ENCODE results near the gene SAP130. TPM values are rescaled to one million over a fixed set of nuclear protein-coding genes. Genes with fewer than 3 reads are reported as not detected.

SAP130 gene
- total and polyA plus RNA-seq, 2 of the 8 experiments (the other 6 are each of a cell fraction or from before 2014, with no cell fraction given) = 51.4 to 54.3 TPM

GRCh38 chr2:127995725-127996124 lies 32.1 kb downstream of the SAP130 start:
- Histone ChIP-seq H3K4me1 (replicated peaks in 1 of 4; ENCODE audit: control insufficient read depth in 3 of 4, insufficient read depth in 4 of 4, low read length in 3 of 4) (no peaks in the 10 kb centered on the region), H4K8ac (ENCODE audit: extremely low read depth, insufficient read depth, low read length) (no peak overlapping the region), H3K4me3 (ENCODE audit: extremely low read depth in 1 of 4, insufficient read depth in 2 of 4, low read depth in 3 of 4, low read length in 4 of 4) (no peak overlapping the region), H3K56ac (replicated peaks; ENCODE audit: insufficient read length, low read depth, low read length) (no peak overlapping the region), H3K9ac (replicated peaks in 1 of 4; ENCODE audit: extremely low read depth in 1 of 4, low read depth in 3 of 4, low read length in 3 of 4) (no peak overlapping the region), H3K23me2 (ENCODE audit: low read depth, low read length) (no peaks in the 10 kb centered on the region), H4K5ac (ENCODE audit: insufficient read length, low read depth, low read length) (no peak overlapping the region), H4K20me1 (replicated peaks in 1 of 2; ENCODE audit: control insufficient read depth in 1 of 2, insufficient read depth in 2 of 2, low read length in 2 of 2) (no peaks in the 10 kb centered on the region), H2BK120ac (replicated peaks; ENCODE audit: low read depth, low read length) (no peak overlapping the region), H3K4me2 (ENCODE audit: insufficient read depth in 1 of 2, low read depth in 2 of 2, low read length in 2 of 2) (no peak overlapping the region), H3K79me1 (ENCODE audit: low read depth, low read length) (no peaks in the 10 kb centered on the region), H3K18ac (ENCODE audit: extremely low read depth, low read length) (no peak overlapping the region), H3K23ac (ENCODE audit: insufficient read length) (no peak overlapping the region), H3K79me2 (ENCODE audit: control insufficient read depth in 1 of 2, insufficient read depth in 2 of 2, low read length in 2 of 2) (no peaks in the 10 kb centered on the region), H3K4ac (replicated peaks; ENCODE audit: insufficient read length, low read depth, low read length) (no peak overlapping the region), H3K9me3 (ENCODE audit: insufficient read depth in 2 of 2, low read depth in 1 of 2, low read length in 1 of 2) (no peaks in the 10 kb centered on the region), H3K36me3 (ENCODE audit: control insufficient read depth in 2 of 4, insufficient read depth in 4 of 4, low read length in 3 of 4) (peaks cover 33 to 72% (median 44%) of the 10 kb centered on the region in 4 experiments), H2AK5ac (ENCODE audit: low read depth, low read length) (no peak overlapping the region), H2BK20ac (ENCODE audit: low read length) (no peak overlapping the region), H3K14ac (ENCODE audit: insufficient read length) (no peak overlapping the region), H2AFZ (ENCODE audit: low read length) (no peak overlapping the region), H2BK12ac (ENCODE audit: low read depth, low read length) (no peak overlapping the region), H3K27ac (ENCODE audit: low read depth, low read length) (no peak overlapping the region), H2BK15ac (ENCODE audit: low read length) (no peak overlapping the region), H3K27me3 (replicated peaks in 1 of 4; ENCODE audit: control insufficient read depth in 3 of 4, extremely low read depth in 1 of 4, insufficient read depth in 3 of 4, low read length in 3 of 4) (no peaks in the 10 kb centered on the region), H4K91ac (replicated peaks; ENCODE audit: insufficient read length, low read length) (no peak overlapping the region), H2BK5ac (ENCODE audit: low read depth, low read length) (no peak overlapping the region)
- DNase-seq (ENCODE audit: low read depth in 1 of 2, low spot score in 2 of 2) (no peak), FAIRE-seq (no peak)
- POLR2A ChIA-PET (ENCODE audit: partially characterized antibody) = interaction anchor here (0.7 kb wide), 1 partner anchor 189 kb away, joined by 3 read pairs; no protein-coding TSS in a partner anchor
- CTCF ChIA-PET (ENCODE audit: partially characterized antibody) = interaction anchor here (1.3 kb wide), 1 partner anchor 94 kb away, joined by 3 read pairs; no protein-coding TSS in a partner anchor
- 93% methylated on average over 7 of the region's 7 CpGs; no CpG with 5 or more reads in 1 of the 2 experiments for WGBS, 2 experiments (ENCODE audit: extremely low coverage in 1 of 2, insufficient coverage in 1 of 2, insufficient read length in 1 of 2, insufficient replicate concordance in 2 of 2, low coverage in 1 of 2, low lambda C conversion rate in 2 of 2, missing lambda C conversion rate in 1 of 2)
- no peak for TF ChIP-seq POLR2AphosphoS5 (IDR thresholded peaks at IDR 0.05; ENCODE audit: low read depth, low read length)
- no peak for TF ChIP-seq CBX8 (IDR thresholded peaks at IDR 0.05; ENCODE audit: borderline replicate concordance, low read depth, low read length)
- no peak for TF ChIP-seq PHF8 (conservative IDR thresholded peaks at IDR 0.05; ENCODE audit: low read depth, low read length)
- TF ChIP-seq TEAD4 (IDR thresholded peaks at IDR 0.05; ENCODE audit: low read depth, low read length) = no peak
- no peak for TF ChIP-seq EP300 (IDR thresholded peaks at IDR 0.05; ENCODE audit: borderline replicate concordance in 1 of 2, low read depth in 2 of 2, low read length in 2 of 2)
- TF ChIP-seq CTCF (IDR thresholded peaks at IDR 0.05; ENCODE audit: control extremely low read depth in 1 of 3, insufficient read depth in 1 of 3, low read depth in 1 of 3, low read length in 3 of 3) = no peak
- TF ChIP-seq RNF2 (IDR thresholded peaks at IDR 0.05; ENCODE audit: borderline replicate concordance, low read depth, low read length, missing control alignments, poor library complexity, severe bottlenecking) = no peak
- TF ChIP-seq YY1 (IDR thresholded peaks at IDR 0.05; ENCODE audit: low read depth, low read length) = no peak
- no peak for TF ChIP-seq ZNF274 (IDR thresholded peaks at IDR 0.05; ENCODE audit: borderline replicate concordance, extremely low read depth, low read length)
- no peak for TF ChIP-seq SIRT6 (IDR thresholded peaks at IDR 0.05; ENCODE audit: low read length)
- TF ChIP-seq POLR2A (IDR thresholded peaks at IDR 0.05; ENCODE audit: control extremely low read depth in 1 of 2, low read depth in 2 of 2, low read length in 2 of 2) = no peak
- no peak for TF ChIP-seq SP1 (IDR thresholded peaks at IDR 0.05; ENCODE audit: low read depth, low read length)
- no peak for TF ChIP-seq SP4 (IDR thresholded peaks at IDR 0.05; ENCODE audit: low read length)

Data from H1 (cell line).